ENCODE data around the gene ALDH18A1.
"Not testable (repeated sequence)": the region's sequence is repeated elsewhere in the genome, so short reads cannot be mapped to it uniquely, and the experiment has no call there.

ALDH18A1 gene

GRCh38 chr10:95656291-95657164, at the start of gene ALDH18A1:
Gene ALDH18A1 (minus strand): TSS chr10:95656711. CDS start chr10:95653377, 3,334 bp downstream.
- peak; percentile 71 to 97 (median 91) for DNase-seq
- intact Hi-C loops (cut with DNase I) = no loop called here

GRCh38 chr10:95698415-95698814, 41.9 kb upstream of the ALDH18A1 start:
- no peak for DNase-seq
- intact Hi-C loops (cut with DNase I) = loop anchor here (10.0 kb wide), 1 partner anchor 436 kb away; the partner anchor contains the start of gene ZNF518A

GRCh38 chr10:95697429-95697828, 40.9 kb upstream of the ALDH18A1 start:
- DNase-seq = peak in 26 of 42 donors; percentile 8 to 56 (median 30)
- intact Hi-C loops (cut with DNase I) = loop anchor here (10.0 kb wide), 1 partner anchor 437 kb away; the partner anchor contains the start of gene ZNF518A

GRCh38 chr10:95694665-95695064, 38.2 kb upstream of the ALDH18A1 start:
- intact Hi-C loops (cut with DNase I) = loop anchor here (2.0 to 10.0 kb wide), 3 partner anchors 148 to 440 kb away; partner anchors contain the start of genes CCNJ and ZNF518A
- DNase-seq = peak in 3 of 42 donors; percentile 6 to 32 (median 19)

GRCh38 chr10:95693668-95694534, 37.4 kb upstream of the ALDH18A1 start, which contains the start of gene TCTN3:
Gene TCTN3 (minus strand): TSS chr10:95693927. CDS start chr10:95693899, 28 bp downstream.
- intact Hi-C loops (cut with DNase I) = loop anchor here (2.0 to 10.0 kb wide), 3 partner anchors 149 to 441 kb away; partner anchors contain the start of genes CCNJ and ZNF518A
- DNase-seq = peak; percentile 92 to 99 (median 98)

GRCh38 chr10:95693071-95693667, 36.7 kb upstream of the ALDH18A1 start:
- DNase-seq = peak in 3 of 42 donors; percentile 2 to 37 (median 7)
- intact Hi-C loops (cut with DNase I) = loop anchor here (5.0 to 10.0 kb wide), 2 partner anchors 349 to 442 kb away; partner anchors contain the start of genes CCNJ and ZNF518A

GRCh38 chr10:95691281-95691680, 34.8 kb upstream of the ALDH18A1 start:
- no peak for DNase-seq
- intact Hi-C loops (cut with DNase I) = loop anchor here (5.0 to 10.0 kb wide), 2 partner anchors 351 to 444 kb away; partner anchors contain the start of genes CCNJ and ZNF518A

- intact Hi-C loops (cut with DNase I) = no loop called here
- DNase-seq = no peak
Measured at GRCh38 chr10:95688648-95689047, 32.1 kb upstream of the ALDH18A1 start.

- intact Hi-C loops (cut with DNase I) = no loop called here
- no peak for DNase-seq
Measured at GRCh38 chr10:95683966-95684365, 27.5 kb upstream of the ALDH18A1 start.

- no peak for DNase-seq
- intact Hi-C loops (cut with DNase I) = no loop called here
Measured at GRCh38 chr10:95675403-95676116, 19.0 kb upstream of the ALDH18A1 start.

GRCh38 chr10:95674643-95675042, 18.1 kb upstream of the ALDH18A1 start:
- DNase-seq = no peak
- intact Hi-C loops (cut with DNase I) = no loop called here

- DNase-seq; intact Hi-C loops (cut with DNase I): not testable (repeated sequence)
Measured at GRCh38 chr10:95672641-95673040, 16.1 kb upstream of the ALDH18A1 start.

- intact Hi-C loops (cut with DNase I) = no loop called here
- DNase-seq = no peak
Measured at GRCh38 chr10:95664543-95664942, 8.0 kb upstream of the ALDH18A1 start.

- intact Hi-C loops (cut with DNase I) = no loop called here
- no peak for DNase-seq
Measured at GRCh38 chr10:95663496-95663895, 7.0 kb upstream of the ALDH18A1 start.

GRCh38 chr10:95661818-95662217, 5.3 kb upstream of the ALDH18A1 start:
- intact Hi-C loops (cut with DNase I) = no loop called here
- no peak for DNase-seq

- intact Hi-C loops (cut with DNase I) = no loop called here
Measured at GRCh38 chr10:95660283-95660682, 3.8 kb upstream of the ALDH18A1 start.

GRCh38 chr10:95657250-95657649, 739 bp upstream of the ALDH18A1 start:
- intact Hi-C loops (cut with DNase I) = no loop called here
- DNase-seq = no peak

More at GRCh38 chr10:95660283-95660682, 3.8 kb upstream of the ALDH18A1 start:
- DNase-seq = no peak

All from head of caudate nucleus (tissue), 42 donors.